OCI-LY3 (cell line): ENCODE data around the gene KIF18B.

Experiments
- H2AFZ ChIP-seq: fragments of 200-600, 300-600 bp; shearing (Covaris generic); 2 replicates; pipeline ENCODE4 v1.6.0; 2014; ENCODE audit warnings: antibody characterized with exemption, low read depth, low read length
- H3K27ac ChIP-seq: fragments of 200-600, 300-600 bp; sonication (generic); 2 replicates; pipeline ENCODE4 v1.5.1; 2014; ENCODE audit warnings: mild to moderate bottlenecking, low read length, moderate library complexity, mixed read lengths
- H3K27me3 ChIP-seq: fragments of 200-600, 300-600 bp; sonication (generic); 2 replicates; pipeline ENCODE4 v1.6.1; 2014; ENCODE audit warnings: low read depth, low read length, mixed read lengths
- H3K36me3 ChIP-seq: fragments of 200-600, 300-600 bp; sonication (generic); replicated peaks from 2 replicates; pipeline ENCODE3; 2014; ENCODE audit warnings: low read depth, low read length, mixed read lengths
- H3K4me1 ChIP-seq: fragments of 300-600, 200-600 bp; sonication (generic); 2 replicates; pipeline ENCODE4 v1.6.1; 2014; ENCODE audit warnings: low read length, mixed read lengths
- H3K4me2 ChIP-seq: fragments of 200-600, 300-600 bp; sonication (generic); 2 replicates; pipeline ENCODE4 v1.6.1; 2014; ENCODE audit warnings: low read length, mixed read lengths
- H3K4me3 ChIP-seq: fragments of 300-600, 200-600 bp; sonication (generic); 2 replicates; pipeline ENCODE4 v1.5.1; 2014; ENCODE audit warnings: antibody characterized with exemption, mild to moderate bottlenecking, low read length, moderate library complexity
- H3K79me2 ChIP-seq: fragments of 300-600, 200-600 bp; shearing (Covaris generic); 2 replicates; pipeline ENCODE4 v1.6.1; 2014; ENCODE audit warnings: mild to moderate bottlenecking, low read length, mixed read lengths
- H3K9ac ChIP-seq: fragments of 300-600, 200-600 bp; shearing (Covaris generic); 2 replicates; pipeline ENCODE4 v1.6.0; 2014; ENCODE audit warnings: mild to moderate bottlenecking, low read length, moderate library complexity
- H3K9me3 ChIP-seq: fragments of 200-600, 300-600 bp; shearing (Covaris generic); 2 replicates; pipeline ENCODE4 v1.6.1; 2014; ENCODE audit warnings: low read length, mixed read lengths; ENCODE audit not compliant: insufficient read depth
- H4K20me1 ChIP-seq: fragments of 200-600, 300-600 bp; sonication (generic); 2 replicates; pipeline ENCODE4 v1.6.1; 2016; ENCODE audit warnings: low read length, mixed read lengths; ENCODE audit not compliant: insufficient read depth
- EZH2phosphoT487 ChIP-seq: fragments of 200-600 bp; shearing (Covaris generic); IDR thresholded peaks from 2 replicates; pipeline ENCODE4 v1.6.1; 2018; ENCODE audit warnings: antibody characterized with exemption, mixed run types, low read depth
- TF ChIP-seq, protein P1 (sequence below): fragments of 200-600, 300-600 bp; sonication (generic); IDR thresholded peaks from 2 replicates; pipeline ENCODE4 v1.5.1; 2014; ENCODE audit warnings: antibody characterized with exemption, low read length, low read depth

The KIF18B gene

DNA sequence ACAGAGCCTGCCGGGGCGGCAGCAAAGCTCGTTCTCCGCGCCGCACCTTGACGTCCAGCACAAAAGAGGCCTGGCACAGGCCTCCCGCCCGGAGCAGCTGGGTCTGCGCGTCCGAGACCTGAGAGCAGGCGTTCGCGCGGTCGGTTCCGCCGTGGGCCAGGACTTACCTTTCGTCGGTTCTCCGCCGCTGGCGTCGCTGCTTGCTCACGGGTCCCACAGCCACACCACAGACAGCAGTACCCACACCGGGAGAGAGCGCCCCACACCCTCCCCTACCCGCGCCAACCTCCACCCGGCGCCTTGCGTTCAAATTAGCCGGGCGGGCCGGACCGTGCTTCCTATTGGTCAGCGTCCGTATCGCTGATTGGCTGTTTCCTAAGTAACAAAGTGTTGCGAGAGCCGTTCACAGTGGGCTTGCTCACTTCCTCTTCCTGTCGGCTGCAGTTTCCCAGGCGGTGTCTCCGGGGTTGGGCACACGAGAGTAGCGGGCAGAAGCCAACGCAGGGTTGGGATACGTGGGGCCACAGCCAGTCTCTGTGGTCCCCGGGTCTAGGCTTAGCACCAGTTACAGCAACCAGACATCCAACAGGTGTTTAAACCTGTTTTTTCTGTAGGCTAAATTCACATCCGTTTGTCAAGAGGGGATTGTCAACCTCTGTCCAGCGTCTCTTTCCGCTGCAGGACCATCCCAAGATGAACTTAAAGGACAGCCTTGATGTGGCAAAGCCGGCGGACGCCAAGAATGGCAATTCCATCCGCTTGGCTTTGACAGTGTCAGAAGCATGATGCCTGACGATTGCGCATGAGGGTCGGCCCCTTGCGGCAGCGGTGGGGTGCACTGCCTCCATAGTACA lies at the start of gene KIF18B:
Gene KIF18B (minus strand): TSS at position 313 of the 854 bp plus-strand sequence. CDS start 11,429 bp downstream, outside the sequence.
- peak within 1 kb of the TSS; percentile 84 for H3K27ac ChIP-seq
- H3K9me3 ChIP-seq, result no peaks in the 10 kb centered on the region
- peak within 1 kb of the TSS; percentile 99 for H3K4me2 ChIP-seq
- peaks cover 22% of the 10 kb centered on the region for H3K36me3 ChIP-seq
- peaks cover 48% of the 10 kb centered on the region for H3K79me2 ChIP-seq
- peak within 1 kb of the TSS; percentile 86; the same call in 1 of the 2 replicates for H2AFZ ChIP-seq
- TF ChIP-seq, protein P1, sequence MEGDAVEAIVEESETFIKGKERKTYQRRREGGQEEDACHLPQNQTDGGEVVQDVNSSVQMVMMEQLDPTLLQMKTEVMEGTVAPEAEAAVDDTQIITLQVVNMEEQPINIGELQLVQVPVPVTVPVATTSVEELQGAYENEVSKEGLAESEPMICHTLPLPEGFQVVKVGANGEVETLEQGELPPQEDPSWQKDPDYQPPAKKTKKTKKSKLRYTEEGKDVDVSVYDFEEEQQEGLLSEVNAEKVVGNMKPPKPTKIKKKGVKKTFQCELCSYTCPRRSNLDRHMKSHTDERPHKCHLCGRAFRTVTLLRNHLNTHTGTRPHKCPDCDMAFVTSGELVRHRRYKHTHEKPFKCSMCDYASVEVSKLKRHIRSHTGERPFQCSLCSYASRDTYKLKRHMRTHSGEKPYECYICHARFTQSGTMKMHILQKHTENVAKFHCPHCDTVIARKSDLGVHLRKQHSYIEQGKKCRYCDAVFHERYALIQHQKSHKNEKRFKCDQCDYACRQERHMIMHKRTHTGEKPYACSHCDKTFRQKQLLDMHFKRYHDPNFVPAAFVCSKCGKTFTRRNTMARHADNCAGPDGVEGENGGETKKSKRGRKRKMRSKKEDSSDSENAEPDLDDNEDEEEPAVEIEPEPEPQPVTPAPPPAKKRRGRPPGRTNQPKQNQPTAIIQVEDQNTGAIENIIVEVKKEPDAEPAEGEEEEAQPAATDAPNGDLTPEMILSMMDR, result peak; percentile 13; the same call in 1 of the 2 replicates
- no peak for TF ChIP-seq EZH2phosphoT487
- peaks cover 11% of the 10 kb centered on the region for H3K4me1 ChIP-seq
- peak within 1 kb of the TSS; percentile 98 for H3K9ac ChIP-seq
- H3K4me3 ChIP-seq, result peak within 1 kb of the TSS; percentile 99
- H4K20me1 ChIP-seq, result no peaks in the 10 kb centered on the region
- H3K27me3 ChIP-seq, result no peaks in the 10 kb centered on the region

- no peak overlapping the region for H3K4me2 ChIP-seq
- no peaks in the 10 kb centered on the region for H4K20me1 ChIP-seq
- H3K27ac ChIP-seq, result no peak overlapping the region
- no peaks in the 10 kb centered on the region for H3K4me1 ChIP-seq
- H3K4me3 ChIP-seq, result no peak overlapping the region
- H3K36me3 ChIP-seq, result no peaks in the 10 kb centered on the region
- H3K9ac ChIP-seq, result no peak overlapping the region
- no peaks in the 10 kb centered on the region for H3K27me3 ChIP-seq
- no peaks in the 10 kb centered on the region for H3K9me3 ChIP-seq
- no peak overlapping the region for H2AFZ ChIP-seq
- no peaks in the 10 kb centered on the region for H3K79me2 ChIP-seq
- TF ChIP-seq, protein P1, result no peak
- TF ChIP-seq EZH2phosphoT487, result no peak
These were observed 48.7 kb upstream of the KIF18B start for GRCh38 chr17:44996304-44996703.

- TF ChIP-seq, protein P1, result no peak
- no peak for TF ChIP-seq EZH2phosphoT487
- no peaks in the 10 kb centered on the region for H4K20me1 ChIP-seq
- H3K27ac ChIP-seq, result no peak overlapping the region
- no peak overlapping the region for H3K4me3 ChIP-seq
- no peaks in the 10 kb centered on the region for H3K9me3 ChIP-seq
- H2AFZ ChIP-seq, result no peak overlapping the region
- H3K79me2 ChIP-seq, result no peaks in the 10 kb centered on the region
- no peak overlapping the region for H3K4me2 ChIP-seq
- H3K27me3 ChIP-seq, result no peaks in the 10 kb centered on the region
- no peaks in the 10 kb centered on the region for H3K36me3 ChIP-seq
- no peak overlapping the region for H3K9ac ChIP-seq
- no peaks in the 10 kb centered on the region for H3K4me1 ChIP-seq
These were observed 47.9 kb upstream of the KIF18B start for GRCh38 chr17:44995436-44996001.

DNA sequence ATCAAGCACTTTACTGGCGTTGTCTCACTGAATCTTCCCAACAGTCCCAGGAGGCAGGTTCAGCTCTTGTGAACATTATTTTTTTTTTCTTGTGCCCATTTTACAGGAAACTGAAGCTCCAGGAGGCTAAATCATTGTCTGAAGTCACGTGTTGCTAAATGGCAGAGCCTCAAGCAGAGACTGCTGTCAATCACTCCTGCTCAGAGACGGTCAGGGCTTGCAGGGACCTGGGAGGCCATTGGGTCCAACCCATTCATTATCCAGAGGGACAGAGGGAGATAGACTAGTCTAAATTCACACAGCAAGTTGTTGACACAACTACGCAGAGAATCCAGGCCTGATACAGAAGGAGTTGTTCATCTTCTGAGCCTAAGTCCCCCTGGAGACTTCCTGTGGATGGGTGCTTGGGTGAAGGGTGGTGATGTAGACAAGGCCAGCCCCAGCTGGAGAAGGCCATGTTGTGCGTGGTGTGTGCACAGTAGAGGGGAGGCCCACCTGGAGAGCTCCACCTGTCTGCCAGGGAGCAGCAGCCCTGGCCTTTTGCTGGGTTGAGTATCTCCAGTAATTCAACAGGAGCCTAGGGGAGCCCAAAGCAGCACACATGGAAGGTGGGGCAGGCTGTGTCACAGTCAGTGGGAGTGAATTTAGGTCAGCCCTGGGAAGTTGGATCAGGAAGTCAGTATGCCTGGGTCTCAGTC lies 44.8 kb upstream of the KIF18B start:
- H3K4me1 ChIP-seq, result peaks cover 4% of the 10 kb centered on the region; the same call in 1 of the 2 replicates
- no peaks in the 10 kb centered on the region for H3K9me3 ChIP-seq
- no peak overlapping the region for H3K4me3 ChIP-seq
- H3K36me3 ChIP-seq, result no peaks in the 10 kb centered on the region
- no peaks in the 10 kb centered on the region for H3K79me2 ChIP-seq
- H3K27ac ChIP-seq, result no peak overlapping the region
- no peak overlapping the region for H3K4me2 ChIP-seq
- no peaks in the 10 kb centered on the region for H3K27me3 ChIP-seq
- no peak overlapping the region for H2AFZ ChIP-seq
- no peaks in the 10 kb centered on the region for H4K20me1 ChIP-seq
- TF ChIP-seq, protein P1, result no peak
- TF ChIP-seq EZH2phosphoT487, result no peak
- H3K9ac ChIP-seq, result no peak overlapping the region
